Body of pancreas (tissue), 4 donors: ENCODE data around the gene PASK. TPM values are rescaled to one million over a fixed set of nuclear protein-coding genes. Genes with fewer than 3 reads are reported as not detected.

Experiments used
- ATAC-seq: fragments of 150-250 bp; one replicate; pipeline ENCODE4 v1.9.1; 2016
- DNase-seq, 4 donors: peaks; one replicate each; pipeline ENCODE4 v3.0.0-alpha.2; 2019
- H3K27ac ChIP-seq, 4 donors: fragments of 200-600 bp; sonication (generic); 1 replicate in 3 of 4; 2 replicates in 1 of 4; pipeline versions ENCODE4 v1.5.1 to v1.6.1; 2016 to 2019; ENCODE audit warnings: mild to moderate bottlenecking in 1 of 4, mixed read lengths in 1 of 4, moderate library complexity in 1 of 4
- H3K27me3 ChIP-seq, 2 donors: fragments of 200-600 bp; sonication (generic); one replicate each; pipeline ENCODE4 v1.6.0; 2016; ENCODE audit warnings: mild to moderate bottlenecking in 1 of 2
- H3K36me3 ChIP-seq, 2 donors: fragments of 200-600 bp; sonication (generic); replicated peaks in 1 of 2; 2 replicates each; pipeline ENCODE4 v1.5.1; 2016; ENCODE audit warnings: low read depth in 2 of 2; ENCODE audit not compliant: insufficient read depth in 1 of 2
- H3K4me1 ChIP-seq: fragments of 200-600 bp; sonication (generic); one replicate; pipeline ENCODE4 v1.6.0; 2016
- H3K4me3 ChIP-seq, 2 donors: fragments of 200-600 bp; sonication (generic); 1 replicate in 1 of 2; 2 replicates in 1 of 2; pipeline ENCODE4 v1.5.1; 2016 to 2019
- H3K9me3 ChIP-seq, 3 donors: fragments of 200-600 bp; sonication (generic); 1 replicate in 2 of 3; 2 replicates in 1 of 3; pipeline ENCODE4 v1.5.1; 2016
- POLR2A ChIP-seq, 3 donors: fragments of 450-650 bp; IDR thresholded peaks; one replicate each; pipeline ENCODE4 v1.6.1; 2016; ENCODE audit warnings: antibody characterized with exemption in 3 of 3, mild to moderate bottlenecking in 2 of 3
- WGBS, 2 donors: methylation state at CpG; one replicate each; pipeline ENCODE4 v1.1.5; 2017; 5-methylcytosine and 5-hydroxymethylcytosine counted together
- intact Hi-C: fragments of 100-400 bp; cut with DNase I; formaldehyde crosslinking; loops from one replicate; pipeline ENCODE4 v1.15.1; 2023
- total RNA-seq, 2 donors: library from RNA; depleted of rRNA; stranded (reverse); fragments of >200 nt; gene quantifications; one replicate each; pipeline ENCODE4 v1.1.0, GENCODE V29; 2016
- TF ChIP-seq, protein P1 (sequence below), 7 experiments: fragments of 450-650 bp in 4 of 7; fragments of 200-600 bp in 3 of 7; sonication (generic) in 3 of 7; IDR thresholded peaks; one replicate each; pipeline ENCODE4 v1.5.1; 2016 to 2019; ENCODE audit warnings: antibody characterized with exemption in 7 of 7

The PASK gene
- total RNA-seq, 2 donors from 2014 or later = 7.5 to 15.8 TPM

GRCh38 chr2:241168366-241168765, 19.1 kb upstream of the PASK start:
- DNase-seq (no peak), ATAC-seq (no peak)
- 90 to 96% methylated on average over 11 to 14 of the region's 15 CpGs for WGBS, 2 donors
- no peaks in the 10 kb centered on the region for H3K27me3 ChIP-seq
- no peak overlapping the region for H3K27ac ChIP-seq
- TF ChIP-seq POLR2A (IDR thresholded peaks at IDR 0.05) = no peak
- H3K36me3 ChIP-seq = peaks cover 0 to 38% of the 10 kb centered on the region in 2 donors
- H3K4me1 ChIP-seq = no peaks in the 10 kb centered on the region
- no peak overlapping the region for H3K4me3 ChIP-seq
- intact Hi-C loops = no loop called here
- peaks cover 0 to 8% (median 0%) of the 10 kb centered on the region in 3 donors for H3K9me3 ChIP-seq

DNA sequence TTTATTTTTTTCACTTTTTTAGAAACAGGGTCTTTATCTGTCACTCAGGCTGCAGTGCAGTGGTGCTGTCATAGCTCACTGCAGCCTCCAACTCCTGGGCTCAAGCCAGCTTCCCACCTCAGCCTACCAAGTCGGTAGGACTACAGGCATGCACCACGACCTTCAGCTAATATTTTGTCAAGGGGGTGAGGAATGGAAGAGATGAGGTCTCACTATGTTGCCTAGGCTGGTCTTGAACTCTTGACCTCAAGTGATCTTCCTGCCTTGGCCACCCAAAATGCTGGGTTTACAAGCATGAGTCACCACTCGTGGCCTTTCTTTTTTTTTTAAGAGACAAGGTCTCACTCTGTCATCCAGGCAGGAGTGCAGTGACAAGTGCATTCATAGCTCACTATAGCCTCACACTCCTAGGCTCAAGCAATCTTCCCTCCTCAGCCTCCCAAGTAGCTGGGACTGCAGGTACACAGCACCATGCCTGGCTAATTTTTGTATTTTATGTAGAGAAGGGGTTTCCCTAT, 14.4 kb upstream of the PASK start:
- Histone ChIP-seq H3K4me3 (no peak overlapping the region), H3K27ac (no peak overlapping the region), H3K9me3 (no peaks in the 10 kb centered on the region), H3K27me3 (no peaks in the 10 kb centered on the region), H3K36me3 (peaks cover 2 to 34% of the 10 kb centered on the region in 2 donors), H3K4me1 (no peaks in the 10 kb centered on the region)
- TF ChIP-seq, protein P1, sequence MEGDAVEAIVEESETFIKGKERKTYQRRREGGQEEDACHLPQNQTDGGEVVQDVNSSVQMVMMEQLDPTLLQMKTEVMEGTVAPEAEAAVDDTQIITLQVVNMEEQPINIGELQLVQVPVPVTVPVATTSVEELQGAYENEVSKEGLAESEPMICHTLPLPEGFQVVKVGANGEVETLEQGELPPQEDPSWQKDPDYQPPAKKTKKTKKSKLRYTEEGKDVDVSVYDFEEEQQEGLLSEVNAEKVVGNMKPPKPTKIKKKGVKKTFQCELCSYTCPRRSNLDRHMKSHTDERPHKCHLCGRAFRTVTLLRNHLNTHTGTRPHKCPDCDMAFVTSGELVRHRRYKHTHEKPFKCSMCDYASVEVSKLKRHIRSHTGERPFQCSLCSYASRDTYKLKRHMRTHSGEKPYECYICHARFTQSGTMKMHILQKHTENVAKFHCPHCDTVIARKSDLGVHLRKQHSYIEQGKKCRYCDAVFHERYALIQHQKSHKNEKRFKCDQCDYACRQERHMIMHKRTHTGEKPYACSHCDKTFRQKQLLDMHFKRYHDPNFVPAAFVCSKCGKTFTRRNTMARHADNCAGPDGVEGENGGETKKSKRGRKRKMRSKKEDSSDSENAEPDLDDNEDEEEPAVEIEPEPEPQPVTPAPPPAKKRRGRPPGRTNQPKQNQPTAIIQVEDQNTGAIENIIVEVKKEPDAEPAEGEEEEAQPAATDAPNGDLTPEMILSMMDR (IDR thresholded peaks at IDR 0.05) = no peak
- no peak for TF ChIP-seq POLR2A (IDR thresholded peaks at IDR 0.05)
- ATAC-seq (no peak), DNase-seq (no peak)
- 66 to 81% methylated on average over 3 of the region's 3 CpGs for WGBS, 2 donors
- intact Hi-C loops = no loop called here

- TF ChIP-seq, protein P1 (IDR thresholded peaks at IDR 0.05) = no peak
- no peak for TF ChIP-seq POLR2A (IDR thresholded peaks at IDR 0.05)
- Histone ChIP-seq H3K4me1 (no peaks in the 10 kb centered on the region), H3K9me3 (no peaks in the 10 kb centered on the region), H3K27ac (peak overlapping the region in 1 of 4 donors; percentile 13), H3K4me3 (no peak overlapping the region), H3K27me3 (no peaks in the 10 kb centered on the region), H3K36me3 (peaks cover 4 to 34% of the 10 kb centered on the region in 2 donors)
- 66 to 69% methylated on average over 8 to 9 of the region's 9 CpGs for WGBS, 2 donors
- ATAC-seq = peak; percentile 75
- intact Hi-C loops = no loop called here
- peak; percentile 30 to 48 (median 36) for DNase-seq
Measured at GRCh38 chr2:241161646-241162281, 12.5 kb upstream of the PASK start.

- no peak for TF ChIP-seq POLR2A (IDR thresholded peaks at IDR 0.05)
- TF ChIP-seq, protein P1 (IDR thresholded peaks at IDR 0.05) = no peak
- H3K36me3 ChIP-seq = peaks cover 4 to 27% of the 10 kb centered on the region in 2 donors
- WGBS, 2 donors = 91 to 94% methylated on average over 7 of the region's 7 CpGs
- H3K4me1 ChIP-seq = no peaks in the 10 kb centered on the region
- H3K4me3 ChIP-seq = no peak overlapping the region
- no peaks in the 10 kb centered on the region for H3K9me3 ChIP-seq
- H3K27ac ChIP-seq = no peak overlapping the region
- ATAC-seq = no peak
- H3K27me3 ChIP-seq = no peaks in the 10 kb centered on the region
- DNase-seq = no peak
- intact Hi-C loops = no loop called here
Measured at GRCh38 chr2:241160318-241160717, 11.0 kb upstream of the PASK start.

GRCh38 chr2:241159116-241159515, 9.8 kb upstream of the PASK start:
- no peak for ATAC-seq
- Histone ChIP-seq H3K9me3 (no peaks in the 10 kb centered on the region), H3K4me3 (no peak overlapping the region), H3K27me3 (no peaks in the 10 kb centered on the region), H3K36me3 (peaks cover 4 to 26% of the 10 kb centered on the region in 2 donors), H3K27ac (no peak overlapping the region), H3K4me1 (no peaks in the 10 kb centered on the region)
- WGBS, 2 donors = 91 to 98% methylated on average over 5 of the region's 5 CpGs
- TF ChIP-seq, protein P1 (IDR thresholded peaks at IDR 0.05) = no peak
- TF ChIP-seq POLR2A (IDR thresholded peaks at IDR 0.05) = no peak
- no peak for DNase-seq
- intact Hi-C loops = no loop called here
